NCI-H524 (cell line): ENCODE results near the gene HOXA2.

Experiments
- DNase-seq, 2 experiments: peaks; one replicate each; lab custom pipeline; 2025; lab: John Stamatoyannopoulos, UW

The HOXA2 gene

DNA sequence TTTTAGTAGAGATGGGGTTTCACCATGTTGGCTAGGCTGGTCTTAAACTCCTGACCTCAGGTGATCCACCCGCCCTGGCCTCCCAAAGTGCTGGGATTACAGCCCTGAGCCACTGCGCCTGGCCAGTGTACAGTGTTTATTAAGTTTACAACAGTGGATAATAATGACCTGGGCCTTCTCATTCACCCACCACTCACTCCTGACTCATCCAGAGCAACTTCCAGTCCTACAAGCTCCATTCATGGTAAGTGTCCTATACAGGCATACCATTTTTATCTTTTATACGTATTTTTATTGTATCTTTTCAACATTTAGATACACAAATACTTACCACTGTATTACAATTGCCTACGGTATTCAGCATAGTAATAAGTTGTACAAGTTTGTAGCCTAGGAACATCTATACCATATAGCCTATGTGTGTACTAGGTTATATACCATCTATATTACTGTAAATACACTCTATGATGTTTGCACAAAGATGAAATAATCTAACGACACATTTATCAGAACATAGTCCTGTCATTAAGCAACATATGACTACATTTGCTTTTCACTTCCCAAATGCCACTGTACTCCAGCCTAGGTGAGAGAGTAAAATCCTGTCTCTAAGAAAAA is 23.8 kb downstream of the HOXA2 start:
- no peak for DNase-seq

DNA sequence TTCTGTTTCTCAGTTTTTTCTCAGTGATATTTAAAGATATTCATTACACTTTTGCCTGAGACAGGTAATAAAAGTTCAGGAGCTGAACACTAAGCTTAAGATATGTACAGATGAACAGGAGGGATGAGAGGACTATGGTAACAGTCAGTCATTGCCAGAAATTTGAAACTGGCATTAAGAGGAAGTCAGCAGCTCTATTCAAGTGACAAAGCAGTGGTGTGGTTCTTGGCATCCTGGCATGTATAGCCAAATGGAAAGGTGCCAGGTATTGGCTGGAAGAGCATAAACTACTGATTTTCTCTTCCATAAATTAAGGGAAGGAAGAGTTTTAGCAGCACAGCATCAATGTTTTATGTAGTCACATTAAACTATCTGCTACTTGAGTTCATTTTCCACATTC is 29.4 kb downstream of the HOXA2 start:
- no peak for DNase-seq

DNA sequence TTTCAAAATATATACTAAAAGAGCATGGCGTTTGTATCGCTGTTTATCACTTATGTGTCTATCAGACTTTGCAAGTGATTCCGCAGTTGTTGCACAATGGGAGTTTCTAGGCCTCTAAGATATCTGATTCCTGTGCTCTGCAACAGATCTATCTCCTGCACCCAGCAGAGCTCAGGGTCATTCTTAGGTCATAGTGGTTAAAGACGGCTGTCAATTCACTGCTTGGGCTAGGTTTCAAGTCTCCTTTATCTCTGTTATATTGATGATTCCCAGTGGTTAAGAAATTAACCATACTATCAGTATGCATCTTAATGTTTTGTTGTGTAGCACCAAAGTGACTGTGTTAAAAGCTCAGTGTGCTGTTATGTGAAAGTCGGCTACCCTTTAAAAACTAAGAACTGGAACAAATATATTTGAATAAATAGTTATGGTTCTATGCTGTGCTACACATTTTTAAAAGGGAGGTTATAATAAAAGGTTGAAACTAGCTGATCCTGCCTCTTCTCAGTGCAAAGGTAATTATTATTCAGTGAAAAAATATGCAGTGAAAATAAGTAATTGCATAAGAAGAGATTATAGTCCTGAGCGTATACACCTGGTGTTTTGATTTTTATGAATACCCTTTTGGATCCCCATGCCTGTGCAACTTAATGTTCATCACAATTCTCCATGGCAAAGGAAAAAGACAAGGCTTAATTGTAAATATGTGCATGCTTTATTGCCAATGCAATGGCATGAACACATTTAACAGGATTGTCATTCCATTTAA is 30.7 kb downstream of the HOXA2 start:
- DNase-seq, result no peak

DNA sequence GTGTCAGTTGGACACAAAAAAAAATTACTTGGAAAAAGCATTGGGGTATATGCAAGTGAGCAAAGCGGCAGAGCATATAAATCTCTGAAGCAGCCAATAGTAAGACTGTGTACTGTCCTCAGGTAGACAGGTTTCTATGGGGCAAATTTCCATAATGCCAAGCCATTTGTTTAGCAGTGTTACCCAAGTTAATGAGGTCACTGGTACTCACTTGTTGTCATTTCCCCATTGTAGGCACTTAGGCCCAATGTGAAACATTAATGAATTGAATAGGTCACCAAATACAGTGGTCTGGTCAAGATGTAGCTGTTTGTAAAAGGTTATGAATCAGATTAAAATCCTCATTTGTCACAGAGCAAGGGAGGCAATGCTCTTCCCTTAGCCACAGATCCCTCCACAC is 34.2 kb downstream of the HOXA2 start:
- no peak for DNase-seq

DNA sequence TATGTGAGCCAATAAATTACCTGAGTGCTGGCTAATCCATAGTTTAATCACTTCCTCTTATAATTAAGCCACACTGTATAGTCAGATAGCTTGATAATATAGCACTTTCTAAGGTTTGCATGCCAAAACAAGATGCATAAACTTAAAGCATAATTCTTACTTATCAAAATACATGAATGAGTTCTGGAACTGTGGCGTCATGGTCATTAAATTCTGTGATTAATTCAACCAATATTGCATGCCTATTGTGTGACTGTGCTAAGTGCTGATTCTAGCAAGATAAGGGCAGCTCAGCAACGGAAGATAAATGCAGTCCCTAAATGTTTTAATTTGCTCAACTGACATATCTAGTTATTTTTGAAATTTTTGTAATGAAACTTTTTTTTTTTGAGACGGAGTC is 36.3 kb downstream of the HOXA2 start:
- DNase-seq, result no peak

DNA sequence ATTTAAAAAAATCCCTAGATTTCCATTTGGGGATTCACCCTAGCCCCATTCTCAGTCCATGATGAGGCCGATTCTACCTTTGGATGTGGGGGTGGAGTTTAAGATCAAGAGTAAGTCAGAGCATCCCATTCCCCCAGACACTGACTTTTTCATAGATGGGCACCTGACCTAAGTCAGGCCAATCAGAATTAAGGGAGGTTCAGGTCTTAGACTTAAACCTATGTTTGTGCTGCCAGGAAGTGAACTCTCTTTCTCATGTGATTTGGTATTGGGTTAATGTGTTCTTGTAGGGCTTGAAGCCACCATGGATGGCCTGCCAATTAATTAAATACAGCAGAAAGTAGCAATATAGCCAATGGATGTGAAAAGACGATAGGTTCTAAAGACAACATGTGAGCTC is 36.8 kb downstream of the HOXA2 start:
- no peak for DNase-seq

DNA sequence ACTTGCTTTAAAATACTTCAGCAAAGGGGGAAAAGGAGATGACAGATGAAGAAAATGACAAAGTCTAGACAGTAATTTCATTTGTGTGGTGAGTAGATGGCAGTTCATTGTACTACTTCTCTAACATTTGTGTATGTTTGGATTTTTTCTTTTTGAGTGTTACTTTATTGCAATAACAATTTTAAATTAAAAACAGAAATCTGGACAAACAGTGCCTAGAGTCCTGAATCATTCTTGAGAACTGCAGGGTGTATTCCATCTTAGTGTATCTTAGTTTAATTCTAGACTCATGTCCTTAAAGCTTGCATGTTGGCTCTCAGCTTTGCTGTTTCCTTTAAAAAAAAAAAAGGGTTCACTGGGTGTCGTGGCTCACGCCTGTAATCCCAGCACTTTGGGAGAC is 37.8 kb downstream of the HOXA2 start:
- DNase-seq, result no peak

DNA sequence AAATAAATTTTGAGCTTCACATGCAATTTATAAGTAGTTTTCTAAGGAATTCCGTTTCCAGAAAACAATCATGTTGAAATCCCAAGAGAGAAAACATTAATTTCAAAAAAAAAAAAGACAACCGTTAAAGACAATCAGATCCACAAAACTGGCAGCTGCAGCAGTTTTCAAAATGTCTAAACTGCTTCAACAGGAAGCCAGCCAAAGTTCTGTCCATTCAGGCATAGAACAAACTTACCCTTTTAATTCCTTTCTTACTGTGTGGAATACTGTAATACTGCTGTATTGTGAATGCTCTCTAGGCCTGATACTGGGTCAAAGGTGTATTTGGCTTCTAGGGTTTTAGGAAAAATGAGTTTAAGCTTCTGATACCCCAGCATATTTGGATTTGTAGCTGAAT is 38.3 kb downstream of the HOXA2 start:
- DNase-seq, result no peak

DNA sequence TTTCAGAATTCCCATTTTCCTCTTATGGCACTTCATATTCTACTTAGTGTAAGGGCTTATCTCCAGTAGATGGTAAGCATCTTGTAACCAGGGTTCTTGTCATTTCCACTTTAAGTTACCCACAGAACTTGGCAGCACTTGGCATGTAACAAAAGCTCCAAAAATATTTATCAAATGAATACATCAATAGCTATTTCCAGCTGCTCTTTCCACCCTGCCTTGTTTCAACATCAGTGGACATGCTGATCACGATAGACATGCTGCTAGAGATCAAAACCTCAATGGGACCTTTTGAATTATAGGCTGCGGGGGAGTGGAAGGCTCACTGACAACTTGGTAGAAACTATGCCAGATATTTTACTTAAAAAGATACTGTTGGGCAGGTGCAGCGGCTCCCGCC is 39.5 kb downstream of the HOXA2 start:
- DNase-seq, result no peak

DNA sequence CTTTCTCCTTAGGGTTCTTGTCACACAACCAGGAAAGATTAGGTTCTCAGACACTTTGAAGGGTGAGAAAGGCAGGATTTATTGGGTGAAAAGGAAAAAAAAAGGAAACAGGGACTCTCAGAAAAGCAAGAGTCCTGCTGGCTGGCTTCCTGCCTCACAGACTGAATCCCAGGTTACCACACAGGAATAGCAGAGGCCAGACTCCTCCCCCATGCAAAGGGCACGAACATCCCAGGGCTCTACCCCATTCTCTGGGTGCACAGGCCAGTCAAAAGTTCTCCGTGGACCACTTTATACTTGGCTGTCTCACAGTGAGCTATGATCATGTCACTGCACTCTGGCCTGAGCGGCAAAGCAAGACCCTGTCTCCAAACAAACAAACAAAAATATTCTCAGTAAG is 49.3 kb downstream of the HOXA2 start:
- no peak for DNase-seq

DNA sequence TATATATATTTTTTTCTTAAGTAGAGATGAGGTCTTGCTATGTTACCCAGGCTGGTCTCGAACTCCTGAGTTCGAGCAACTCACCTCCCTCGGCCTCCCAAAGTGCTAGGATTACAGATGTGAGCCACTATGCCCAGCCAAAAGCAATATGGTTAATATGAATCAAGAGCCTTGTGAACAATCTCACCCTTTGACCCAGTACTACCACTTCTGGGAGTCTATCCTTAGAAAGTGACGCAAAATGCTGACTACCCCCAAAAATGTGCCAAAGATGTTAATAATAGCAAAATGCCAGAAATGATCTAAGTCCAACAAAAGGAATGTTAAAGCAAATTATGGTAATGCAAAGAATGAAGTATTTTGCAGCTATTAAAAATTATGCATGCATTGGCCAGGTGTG is 51.0 kb downstream of the HOXA2 start:
- no peak for DNase-seq
